H1 (cell line): ENCODE data around the gene TNIK. TPM values are rescaled to one million over a fixed set of nuclear protein-coding genes. Genes with fewer than 3 reads are reported as not detected.

Source experiments
- CHD7 ChIP-seq: fragments of 300-600 bp; sonication (generic); IDR thresholded peaks from 2 replicates; pipeline ENCODE4 v1.7.1; 2012; ENCODE audit warnings: low read length, moderate library complexity, mild to moderate bottlenecking, inconsistent platforms; ENCODE audit not compliant: insufficient replicate concordance
- E2F6 ChIP-seq: IDR thresholded peaks from 2 replicates; pipeline ENCODE4 v1.6.1; 2012; ENCODE audit warnings: inconsistent platforms
- NANOG ChIP-seq: IDR thresholded peaks from 2 replicates; pipeline ENCODE4 v1.6.1; 2011; ENCODE audit warnings: low read length, low read depth, mild to moderate bottlenecking, inconsistent platforms; ENCODE audit not compliant: insufficient read depth, poor library complexity, severe bottlenecking
- polyA plus RNA-seq, 7 experiments: library from polyadenylated mRNA; depleted of rRNA in 3 of 7; stranded (reverse) in 5 of 7; unstranded in 2 of 7; fragments of >200 nt in 5 of 7; fragments of 200-250 nt in 2 of 7; gene quantifications; 1 replicate in 5 of 7; 2 replicates in 1 of 7; 4 replicates in 1 of 7; pipeline versions ENCODE4 v1.2.1 to v1.2.3, GENCODE V29; 2011 to 2013; ENCODE audit warnings: missing spikeins in 2 of 7, mixed read lengths in 2 of 7
- total RNA-seq: library from RNA; stranded (reverse); fragmentation: NEBNext Ultra II Directional; extraction: Animal tissue kit (Norgen Biotek cat#: 25700); gene quantifications from 2 replicates; pipeline ENCODE4 v1.2.1, GENCODE V29; 2021

TNIK gene
- total and polyA plus RNA-seq, 2 of the 8 experiments (the other 6 are each of a cell fraction or from before 2014, with no cell fraction given): 7.4 to 42.0 TPM

- no peak for TF ChIP-seq CHD7
- TF ChIP-seq NANOG: no peak
- no peak for TF ChIP-seq E2F6
These were observed 219.7 kb downstream of the TNIK start (continued) for GRCh38 chr3:171240504-171240835.
